SK-N-SH (cell line): ENCODE measurements around the gene BTAF1. TPM values are rescaled to one million over a fixed set of nuclear protein-coding genes. Genes with fewer than 3 reads are reported as not detected.
"Not testable (repeated sequence)": the region's sequence is repeated elsewhere in the genome, so short reads cannot be mapped to it uniquely, and the experiment has no call there.

Source experiments
- CTCF ChIA-PET: fragments of 300-600, 350-600 bp; formaldehyde crosslinking; extraction: SDS; loops from one replicate; lab custom pipeline; 2021; lab: Yijun Ruan, JAX
- POLR2A ChIA-PET: fragments of 350-600 bp; sonication (Branson Sonifier 250); formaldehyde crosslinking; extraction: SDS; loops from one replicate; lab custom pipeline; 2020; ENCODE audit warnings: antibody characterized with exemption, inconsistent platforms; lab: Yijun Ruan, JAX
- DNase-seq: peaks from one replicate; pipeline ENCODE4 v3.0.0; 2012
- H2AFZ ChIP-seq: fragments of 200-600 bp; sonication (generic); 2 replicates; pipeline ENCODE4 v1.8.1; 2016; ENCODE audit warnings: antibody characterized with exemption, mild to moderate bottlenecking, low read depth
- H3F3A ChIP-seq: fragments of 200-600 bp; sonication (generic); replicated peaks from 2 replicates; pipeline ENCODE3; 2016; ENCODE audit warnings: antibody characterized with exemption, mild to moderate bottlenecking; ENCODE audit not compliant: insufficient read depth
- H3K27ac ChIP-seq, 2 experiments: fragments of 200-500 bp in 1 of 2; fragments of 200-600 bp in 1 of 2; sonication (Bioruptor generic) in 1 of 2; sonication (generic), shearing (Covaris generic) in 1 of 2; 2 replicates each; pipeline versions ENCODE4 v1.5.1 to v1.6.1; 2014 to 2016; ENCODE audit warnings: low read depth in 2 of 2, inconsistent platforms in 1 of 2, low read length in 1 of 2, mild to moderate bottlenecking in 1 of 2, mixed read lengths in 1 of 2
- H3K27me3 ChIP-seq: fragments of 200-600 bp; sonication (generic), shearing (Covaris generic); 2 replicates; pipeline ENCODE4 v1.6.1; 2016; ENCODE audit warnings: mixed run types; ENCODE audit not compliant: insufficient read depth
- H3K36me3 ChIP-seq, 2 experiments: fragments of 200-500 bp in 1 of 2; fragments of 200-600 bp in 1 of 2; sonication (Bioruptor generic) in 1 of 2; sonication (generic) in 1 of 2; replicated peaks in 1 of 2; 2 replicates each; pipeline versions ENCODE3 to v1.5.1; 2014 to 2016; ENCODE audit warnings: low read length in 1 of 2, mild to moderate bottlenecking in 1 of 2; ENCODE audit not compliant: insufficient read depth in 2 of 2, control insufficient read depth in 1 of 2
- H3K4me1 ChIP-seq, 2 experiments: fragments of 200-500 bp in 1 of 2; fragments of 200-600 bp in 1 of 2; sonication (Bioruptor generic) in 1 of 2; sonication (generic), shearing (Covaris generic) in 1 of 2; 2 replicates each; pipeline versions ENCODE4 v1.5.1 to v1.6.1; 2014 to 2016; ENCODE audit warnings: low read depth in 1 of 2, low read length in 1 of 2, mixed run types in 1 of 2; ENCODE audit not compliant: insufficient read depth in 2 of 2, control insufficient read depth in 1 of 2
- H3K4me2 ChIP-seq: fragments of 200-600 bp; sonication (generic), shearing (Covaris generic); 2 replicates; pipeline ENCODE4 v1.6.1; 2017; ENCODE audit warnings: mixed run types
- H3K4me3 ChIP-seq, 2 experiments: fragments of 200-500 bp in 1 of 2; fragments of 200-600 bp in 1 of 2; sonication (Bioruptor generic) in 1 of 2; sonication (generic), shearing (Covaris generic) in 1 of 2; 2 replicates each; pipeline versions ENCODE4 v1.5.1 to v1.8.1; 2014 to 2016; ENCODE audit warnings: low read depth in 2 of 2, inconsistent platforms in 1 of 2, low read length in 1 of 2, mild to moderate bottlenecking in 1 of 2, mixed read lengths in 1 of 2, moderate library complexity in 1 of 2
- H3K79me2 ChIP-seq: fragments of 200-600 bp; sonication (generic); 2 replicates; pipeline ENCODE4 v1.8.1; 2017; ENCODE audit warnings: mild to moderate bottlenecking; ENCODE audit not compliant: insufficient read depth
- H3K9ac ChIP-seq: fragments of 200-600 bp; sonication (generic); 2 replicates; pipeline ENCODE4 v1.6.1; 2017; ENCODE audit warnings: mixed run types
- H3K9me2 ChIP-seq: fragments of 200-600 bp; sonication (generic); 2 replicates; pipeline ENCODE4 v1.6.1; 2017; ENCODE audit warnings: mixed run types
- H3K9me3 ChIP-seq: fragments of 200-600 bp; sonication (generic); 2 replicates; pipeline ENCODE4 v1.6.1; 2017; ENCODE audit warnings: mixed run types, mild to moderate bottlenecking, moderate library complexity
- H4K20me1 ChIP-seq: fragments of 200-600 bp; sonication (generic); 2 replicates; pipeline ENCODE4 v1.6.1; 2017; ENCODE audit warnings: mild to moderate bottlenecking, mixed run types; ENCODE audit not compliant: insufficient read depth
- FOSL2 ChIP-seq: IDR thresholded peaks from 2 replicates; pipeline ENCODE4 v1.4.0; 2012; ENCODE audit warnings: low read depth, mild to moderate bottlenecking, moderate library complexity, borderline replicate concordance
- FOXJ3 ChIP-seq: sonication (generic); formaldehyde crosslinking; IDR thresholded peaks from 2 replicates; pipeline ENCODE4 v1.5.1; 2020; ENCODE audit warnings: mild to moderate bottlenecking, missing genetic modification reagents
- FOXM1 ChIP-seq: IDR thresholded peaks from 2 replicates; pipeline ENCODE4 v1.4.0; 2012; ENCODE audit warnings: low read depth, mild to moderate bottlenecking
- GATA2 ChIP-seq: sonication (generic); formaldehyde crosslinking; IDR thresholded peaks from 2 replicates; pipeline ENCODE4 v1.5.0; 2020; ENCODE audit warnings: mild to moderate bottlenecking, missing genetic modification reagents
- MAX ChIP-seq: IDR thresholded peaks from 2 replicates; pipeline ENCODE4 v1.4.0; 2012; ENCODE audit warnings: low read depth
- PBX3 ChIP-seq: IDR thresholded peaks from 2 replicates; pipeline ENCODE4; 2012
- REST ChIP-seq: IDR thresholded peaks from 2 replicates; pipeline ENCODE4 v1.6.1; 2012; ENCODE audit warnings: mild to moderate bottlenecking, low read depth, low read length, moderate library complexity
- RFX5 ChIP-seq: IDR thresholded peaks from 2 replicates; pipeline ENCODE4 v1.6.1; 2012; ENCODE audit warnings: mild to moderate bottlenecking, improper control_type of control experiment, low read length
- RXRA ChIP-seq: IDR thresholded peaks from 2 replicates; pipeline ENCODE4 v1.4.0; 2012; ENCODE audit warnings: low read depth, mild to moderate bottlenecking, borderline replicate concordance
- USF1 ChIP-seq: IDR thresholded peaks from 2 replicates; pipeline ENCODE4 v1.4.0; 2012; ENCODE audit warnings: low read depth, borderline replicate concordance
- WGBS: methylation state at CpG from one replicate; pipeline ENCODE4 v1.1.6; 2017; ENCODE audit warnings: low lambda C conversion rate; 5-methylcytosine and 5-hydroxymethylcytosine counted together
- polyA plus RNA-seq, 3 experiments: library from polyadenylated mRNA; depleted of rRNA; stranded (reverse); fragments of >200 nt; gene quantifications; 2 replicates each; pipeline ENCODE4 v1.2.3, GENCODE V29; 2012

BTAF1 gene
- polyA plus RNA-seq, 1 of the 3 experiments (the other 2 are of a cell fraction): 9.8 TPM

GRCh38 chr10:91893051-91893450 is 30.5 kb upstream of the BTAF1 start (continued):
- TF ChIP-seq RFX5: no peak
- TF ChIP-seq, all 33 proteins: peak for 0

GRCh38 chr10:91894261-91894685 is 29.3 kb upstream of the BTAF1 start:
- H3K9ac ChIP-seq, H3F3A ChIP-seq, H3K27ac ChIP-seq, CTCF ChIA-PET, DNase-seq, H3K4me3 ChIP-seq, H3K4me1 ChIP-seq, H3K9me3 ChIP-seq, POLR2A ChIA-PET, H3K9me2 ChIP-seq, H3K36me3 ChIP-seq, H3K79me2 ChIP-seq, H3K4me2 ChIP-seq, H3K27me3 ChIP-seq, H4K20me1 ChIP-seq, H2AFZ ChIP-seq: not testable (repeated sequence)
- WGBS: 88% methylated on average over 13 of the region's 14 CpGs

GRCh38 chr10:91896212-91896756 is 27.3 kb upstream of the BTAF1 start:
- TF ChIP-seq PBX3 (no peak), MAX (no peak), FOSL2 (no peak)
- TF ChIP-seq, all 33 proteins: peak for 0
- H3K9me3 ChIP-seq: no peaks in the 10 kb centered on the region
- ChIA-PET POLR2A (no interaction called here), CTCF (no interaction called here)
- no peak overlapping the region for H2AFZ ChIP-seq
- no peak overlapping the region for H3K27ac ChIP-seq
- H3K36me3 ChIP-seq: no peaks in the 10 kb centered on the region
- no peaks in the 10 kb centered on the region for H4K20me1 ChIP-seq
- no peak overlapping the region for H3K4me2 ChIP-seq
- no peak overlapping the region for H3K4me3 ChIP-seq
- no peaks in the 10 kb centered on the region for H3K79me2 ChIP-seq
- no peaks in the 10 kb centered on the region for H3K27me3 ChIP-seq
- no peaks in the 10 kb centered on the region for H3K9me2 ChIP-seq
- peaks cover 3% of the 10 kb centered on the region for H3F3A ChIP-seq
- WGBS: 46% methylated on average over 3 of the region's 3 CpGs
- H3K9ac ChIP-seq: no peak overlapping the region
- H3K4me1 ChIP-seq: 0 out of 4 replicates have a peak, but pooled peaks cover 0 to under 1% of the 10 kb centered on the region in 2 experiments
- no peak for DNase-seq

GRCh38 chr10:91897421-91897820 is 26.1 kb upstream of the BTAF1 start:
- Histone ChIP-seq H3F3A (peaks cover 14% of the 10 kb centered on the region), H3K4me2 (no peak overlapping the region), H3K4me1 (peaks cover 0 to 12% of the 10 kb centered on the region in 2 experiments; a peak in 2 of 4 replicates), H3K79me2 (no peaks in the 10 kb centered on the region), H3K9me2 (no peaks in the 10 kb centered on the region), H3K4me3 (no peak overlapping the region), H3K27ac (no peak overlapping the region), H3K36me3 (no peaks in the 10 kb centered on the region), H3K9me3 (no peaks in the 10 kb centered on the region), H3K27me3 (no peaks in the 10 kb centered on the region), H4K20me1 (no peaks in the 10 kb centered on the region), H2AFZ (no peak overlapping the region), H3K9ac (no peak overlapping the region)
- CTCF ChIA-PET: no interaction called here
- WGBS: 71% methylated on average over 8 of the region's 8 CpGs
- DNase-seq: no peak
- TF ChIP-seq RFX5 (no peak), USF1 (no peak), RXRA (no peak), FOXJ3 (CRISPR knock-in tag) (no peak), GATA2 (CRISPR knock-in tag) (no peak), FOXM1 (no peak), REST (no peak)
- POLR2A ChIA-PET: no interaction called here
